HEK293T (cell line): ENCODE data around the gene THSD7A.

Experiments used
- CTCF ChIA-PET: fragments of 350-600 bp; formaldehyde crosslinking; extraction: SDS; loops from one replicate; lab custom pipeline; 2021; ENCODE audit warnings: antibody characterized with exemption, inconsistent platforms; lab: Yijun Ruan, JAX
- POLR2A ChIA-PET: fragments of 350-600 bp; formaldehyde crosslinking; extraction: SDS; loops from one replicate; lab custom pipeline; 2020; ENCODE audit warnings: antibody characterized with exemption, inconsistent platforms; lab: Yijun Ruan, JAX
- DNase-seq: peaks from one replicate; pipeline ENCODE4 v3.0.0; 2012; ENCODE audit warnings: mixed read lengths; ENCODE audit errors: extremely low spot score
- ARNT ChIP-seq: fragments of 450-650 bp; IDR thresholded peaks from 2 replicates; pipeline ENCODE4 v1.6.1; 2017; ENCODE audit warnings: mild to moderate bottlenecking
- BHLHE40 ChIP-seq: fragments of 450-650 bp; IDR thresholded peaks from 2 replicates; pipeline ENCODE4 v1.6.1; 2016; ENCODE audit warnings: mild to moderate bottlenecking, moderate library complexity, borderline replicate concordance
- CTBP1 ChIP-seq: fragments of 450-650 bp; IDR thresholded peaks from 2 replicates; pipeline ENCODE4 v1.6.1; 2016; ENCODE audit warnings: borderline replicate concordance
- ELF4 ChIP-seq: fragments of 450-650 bp; IDR thresholded peaks from 2 replicates; pipeline ENCODE4 v1.6.1; 2017; ENCODE audit warnings: antibody characterized with exemption
- FOXA1 ChIP-seq: fragments of 450-650 bp; IDR thresholded peaks from 2 replicates; pipeline ENCODE4 v1.6.1; 2016; ENCODE audit warnings: mild to moderate bottlenecking
- FOXK2 ChIP-seq: fragments of 450-650 bp; IDR thresholded peaks from 2 replicates; pipeline ENCODE4 v1.6.1; 2016; ENCODE audit warnings: mild to moderate bottlenecking
- FOXM1 ChIP-seq: fragments of 450-650 bp; IDR thresholded peaks from 2 replicates; pipeline ENCODE4 v1.6.1; 2017; ENCODE audit warnings: mild to moderate bottlenecking, borderline replicate concordance
- HDGF ChIP-seq: fragments of 450-650 bp; IDR thresholded peaks from 2 replicates; pipeline ENCODE4 v1.6.1; 2017; ENCODE audit warnings: antibody characterized with exemption, borderline replicate concordance
- L3MBTL2 ChIP-seq: fragments of 450-650 bp; conservative IDR thresholded peaks from 2 replicates; pipeline ENCODE4 v1.6.1; 2016; ENCODE audit warnings: mild to moderate bottlenecking
- LEF1 ChIP-seq: fragments of 450-650 bp; IDR thresholded peaks from 2 replicates; pipeline ENCODE4 v1.6.1; 2017; ENCODE audit warnings: mild to moderate bottlenecking, borderline replicate concordance
- PKNOX1 ChIP-seq: fragments of 450-650 bp; IDR thresholded peaks from 2 replicates; pipeline ENCODE4 v1.6.1; 2016
- SP1 ChIP-seq: fragments of 450-650 bp; IDR thresholded peaks from 2 replicates; pipeline ENCODE4 v1.6.1; 2017
- SUZ12 ChIP-seq: fragments of 450-650 bp; IDR thresholded peaks from 2 replicates; pipeline ENCODE4 v1.6.1; 2016; ENCODE audit warnings: mild to moderate bottlenecking
- TARDBP ChIP-seq: fragments of 450-650 bp; IDR thresholded peaks from 2 replicates; pipeline ENCODE4 v1.6.1; 2016
- ZNF384 ChIP-seq: fragments of 450-650 bp; IDR thresholded peaks from 2 replicates; pipeline ENCODE4 v1.6.1; 2016

THSD7A gene

GRCh38 chr7:11332186-11332864, 499.7 kb downstream of the THSD7A start:
- DNase-seq = no peak
- ChIA-PET CTCF (no interaction called here), POLR2A (no interaction called here)
- TF ChIP-seq FOXM1 = no peak
- no peak for TF ChIP-seq TARDBP
- no peak for TF ChIP-seq ELF4
- no peak for TF ChIP-seq L3MBTL2
- TF ChIP-seq ZNF384 = no peak
- no peak for TF ChIP-seq SUZ12

- CTCF ChIA-PET = no interaction called here
- TF ChIP-seq L3MBTL2 (no peak), HDGF (no peak), ELF4 (no peak), FOXK2 (no peak), ARNT (no peak), FOXA1 (no peak), SP1 (no peak), ZNF384 (no peak), LEF1 (no peak), BHLHE40 (no peak), FOXM1 (no peak), TARDBP (no peak)
- POLR2A ChIA-PET = no interaction called here
- DNase-seq = no peak
These were observed 500.6 kb downstream of the THSD7A start for GRCh38 chr7:11331128-11332102.

- DNase-seq = no peak
- POLR2A ChIA-PET = no interaction called here
- CTCF ChIA-PET = no interaction called here
- no peak for TF ChIP-seq SP1
These were observed 501.3 kb downstream of the THSD7A start for GRCh38 chr7:11330717-11331116.

- no peak for DNase-seq
- POLR2A ChIA-PET = no interaction called here
- CTCF ChIA-PET = no interaction called here
- TF ChIP-seq BHLHE40 (no peak), ARNT (no peak), HDGF (no peak), L3MBTL2 (no peak), FOXK2 (no peak), ELF4 (no peak), FOXM1 (no peak), FOXA1 (no peak), ZNF384 (no peak), CTBP1 (no peak)
These were observed 501.8 kb downstream of the THSD7A start for GRCh38 chr7:11330208-11330607.

- DNase-seq = no peak
- CTCF ChIA-PET = no interaction called here
- TF ChIP-seq ELF4 = no peak
- no peak for TF ChIP-seq SUZ12
- TF ChIP-seq L3MBTL2 = no peak
- no peak for TF ChIP-seq FOXK2
- TF ChIP-seq BHLHE40 = no peak
- no peak for TF ChIP-seq LEF1
- no peak for TF ChIP-seq ARNT
- no peak for TF ChIP-seq PKNOX1
- TF ChIP-seq CTBP1 = no peak
- TF ChIP-seq TARDBP = no peak
- no peak for TF ChIP-seq SP1
- no peak for TF ChIP-seq HDGF
- no peak for TF ChIP-seq FOXM1
- POLR2A ChIA-PET = no interaction called here
These were observed 502.4 kb downstream of the THSD7A start for GRCh38 chr7:11329626-11330025.

GRCh38 chr7:11328309-11328708, 503.7 kb downstream of the THSD7A start:
- POLR2A ChIA-PET = no interaction called here
- CTCF ChIA-PET = no interaction called here

GRCh38 chr7:11327633-11328032, 504.4 kb downstream of the THSD7A start:
- no peak for DNase-seq
- POLR2A ChIA-PET = no interaction called here
- CTCF ChIA-PET = no interaction called here
- TF ChIP-seq LEF1 (no peak), ELF4 (no peak), SP1 (no peak), FOXM1 (no peak), SUZ12 (no peak)

More at GRCh38 chr7:11328309-11328708, 503.7 kb downstream of the THSD7A start:
- TF ChIP-seq CTBP1 = no peak
- no peak for TF ChIP-seq HDGF
- TF ChIP-seq LEF1 = no peak
- no peak for TF ChIP-seq ARNT
- TF ChIP-seq FOXK2 = no peak
- DNase-seq = no peak
